ENCODE results near the gene MOSPD3.

GRCh38 chr7:100613412-100614175 lies 1.3 kb downstream of the MOSPD3 start:
- TF ChIP-seq HDAC2 (IDR thresholded peaks at IDR 0.05; ENCODE audit: borderline replicate concordance in 1 of 2, low read depth in 2 of 2, low read length in 2 of 2) = no peak
- no peak for TF ChIP-seq CTCF (IDR thresholded peaks at IDR 0.05; ENCODE audit: control extremely low read depth in 1 of 3, insufficient read depth in 1 of 3, low read depth in 1 of 3, low read length in 3 of 3)
- TF ChIP-seq EGR1 (IDR thresholded peaks at IDR 0.05; ENCODE audit: borderline replicate concordance, low read depth, low read length) = no peak
- no peak for TF ChIP-seq ATF3 (IDR thresholded peaks at IDR 0.05; ENCODE audit: insufficient read depth, low read depth, low read length)
- no peak for TF ChIP-seq CTBP2 (IDR thresholded peaks at IDR 0.05; ENCODE audit: borderline replicate concordance, insufficient read depth, insufficient read length, low read length)
- no peak for TF ChIP-seq KDM1A (IDR thresholded peaks at IDR 0.05; ENCODE audit: borderline replicate concordance, low read length)
- no peak for TF ChIP-seq YY1 (IDR thresholded peaks at IDR 0.05; ENCODE audit: low read depth, low read length)
- TF ChIP-seq RXRA (IDR thresholded peaks at IDR 0.05; ENCODE audit: insufficient read depth, low read depth, low read length) = no peak
- TF ChIP-seq MAX (IDR thresholded peaks at IDR 0.05) = no peak
